Lower leg skin (tissue), 3 donors: Measurements from ENCODE around the gene CHST8.

ENCODE experiments used
- POLR2A ChIP-seq, 2 donors: fragments of 450-650 bp; IDR thresholded peaks; one replicate each; pipeline ENCODE4 v1.6.1; 2016 to 2017; ENCODE audit warnings: antibody characterized with exemption in 2 of 2, mild to moderate bottlenecking in 1 of 2, moderate library complexity in 1 of 2
- TF ChIP-seq, protein P1 (sequence below), 3 donors: fragments of 450-650 bp; IDR thresholded peaks; one replicate each; pipeline ENCODE4 v1.5.1; 2016; ENCODE audit warnings: antibody characterized with exemption in 3 of 3, mild to moderate bottlenecking in 3 of 3, moderate library complexity in 2 of 3

DNA sequence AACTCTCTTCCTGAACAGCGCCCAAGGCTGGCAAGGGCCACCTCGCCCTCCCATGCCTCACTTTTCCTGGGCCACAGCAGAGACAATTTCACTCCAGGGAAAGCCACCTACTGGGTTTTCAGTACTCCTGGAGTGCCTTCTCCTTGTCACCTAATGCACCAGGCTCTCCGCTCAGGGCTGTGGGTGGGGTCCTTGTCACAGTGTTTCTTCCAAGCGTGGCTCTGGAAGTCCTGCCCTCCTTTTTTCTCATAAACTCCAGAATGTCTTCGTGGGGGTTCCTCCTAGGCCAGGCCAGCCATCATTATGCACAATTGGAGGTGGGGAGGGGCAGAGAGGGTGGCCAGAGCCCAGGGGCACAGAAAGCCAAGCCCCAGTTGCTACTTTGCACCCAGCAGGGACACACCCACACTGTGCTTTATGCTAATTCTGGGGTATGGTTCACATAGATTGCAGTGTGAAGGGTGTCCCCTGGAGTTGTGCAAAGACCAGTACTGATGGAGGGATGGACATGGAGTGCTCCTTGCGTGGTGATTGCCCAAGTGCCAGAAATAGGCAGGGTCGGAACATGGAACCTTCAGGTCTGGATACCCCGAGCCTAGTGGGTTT, 78.8 kb downstream of the CHST8 start:
- TF ChIP-seq POLR2A (IDR thresholded peaks at IDR 0.05): no peak
- TF ChIP-seq, protein P1, sequence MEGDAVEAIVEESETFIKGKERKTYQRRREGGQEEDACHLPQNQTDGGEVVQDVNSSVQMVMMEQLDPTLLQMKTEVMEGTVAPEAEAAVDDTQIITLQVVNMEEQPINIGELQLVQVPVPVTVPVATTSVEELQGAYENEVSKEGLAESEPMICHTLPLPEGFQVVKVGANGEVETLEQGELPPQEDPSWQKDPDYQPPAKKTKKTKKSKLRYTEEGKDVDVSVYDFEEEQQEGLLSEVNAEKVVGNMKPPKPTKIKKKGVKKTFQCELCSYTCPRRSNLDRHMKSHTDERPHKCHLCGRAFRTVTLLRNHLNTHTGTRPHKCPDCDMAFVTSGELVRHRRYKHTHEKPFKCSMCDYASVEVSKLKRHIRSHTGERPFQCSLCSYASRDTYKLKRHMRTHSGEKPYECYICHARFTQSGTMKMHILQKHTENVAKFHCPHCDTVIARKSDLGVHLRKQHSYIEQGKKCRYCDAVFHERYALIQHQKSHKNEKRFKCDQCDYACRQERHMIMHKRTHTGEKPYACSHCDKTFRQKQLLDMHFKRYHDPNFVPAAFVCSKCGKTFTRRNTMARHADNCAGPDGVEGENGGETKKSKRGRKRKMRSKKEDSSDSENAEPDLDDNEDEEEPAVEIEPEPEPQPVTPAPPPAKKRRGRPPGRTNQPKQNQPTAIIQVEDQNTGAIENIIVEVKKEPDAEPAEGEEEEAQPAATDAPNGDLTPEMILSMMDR (IDR thresholded peaks at IDR 0.05): no peak
